Lower leg skin (tissue), 4 donors: Measurements from ENCODE around the gene CRYBG2. TPM values are rescaled to one million over a fixed set of nuclear protein-coding genes. Genes with fewer than 3 reads are reported as not detected.

ENCODE experiments used
- DNase-seq, 2 donors: peaks; one replicate each; pipeline ENCODE4 v3.0.0-alpha.2; 2019; ENCODE audit warnings: low spot score in 2 of 2
- H3K4me3 ChIP-seq: fragments of 200-600 bp; sonication (generic); 2 replicates; pipeline ENCODE4 v1.5.1; 2017; ENCODE audit warnings: mild to moderate bottlenecking, low read depth; ENCODE audit not compliant: poor library complexity, severe bottlenecking
- CTCF ChIP-seq, 3 donors: fragments of 450-650 bp; IDR thresholded peaks; one replicate each; pipeline ENCODE4 v1.5.1; 2016; ENCODE audit warnings: antibody characterized with exemption in 3 of 3, mild to moderate bottlenecking in 3 of 3, moderate library complexity in 2 of 3
- POLR2A ChIP-seq, 2 donors: fragments of 450-650 bp; IDR thresholded peaks; one replicate each; pipeline ENCODE4 v1.6.1; 2016 to 2017; ENCODE audit warnings: antibody characterized with exemption in 2 of 2, mild to moderate bottlenecking in 1 of 2, moderate library complexity in 1 of 2
- WGBS, 2 donors: methylation state at CpG; one replicate each; pipeline ENCODE4 v1.1.5; 2018; 5-methylcytosine and 5-hydroxymethylcytosine counted together
- intact Hi-C: fragments of 100-400 bp; cut with DNase I; formaldehyde crosslinking; loops from one replicate; pipeline ENCODE4 v1.15.0; 2023; ENCODE audit warnings: low total_unique reads
- total RNA-seq, 4 donors: library from RNA; depleted of rRNA; stranded (reverse); fragments of >200 nt; gene quantifications; one replicate each; pipeline ENCODE4 v1.1.0, GENCODE V29; 2016

CRYBG2 gene
- total RNA-seq, 4 donors from 2014 or later = 52.3 to 104 (median 56.9) TPM

- intact Hi-C loops = no loop called here
- TF ChIP-seq POLR2A (IDR thresholded peaks at IDR 0.05) = no peak
- TF ChIP-seq CTCF (IDR thresholded peaks at IDR 0.05) = no peak
- WGBS, 2 donors = 32 to 47% methylated on average over 6 of the region's 6 CpGs
Measured at GRCh38 chr1:26307363-26307781, 46.6 kb downstream of the CRYBG2 start.

GRCh38 chr1:26306290-26307229, 47.4 kb downstream of the CRYBG2 start, which contains the start of gene UBXN11:
TSS of gene UBXN11 (minus strand) at chr1:26306636. CDS start at chr1:26302883, 3,753 bp downstream.
- TF ChIP-seq CTCF (IDR thresholded peaks at IDR 0.05) = no peak
- TF ChIP-seq POLR2A (IDR thresholded peaks at IDR 0.05) = no peak
- WGBS, 2 donors = 2 to 3% methylated on average over 31 to 33 of the region's 51 CpGs
- intact Hi-C loops = no loop called here
- peak within 1 kb of the TSS; percentile 68 for H3K4me3 ChIP-seq
- peak; percentile 90 to 96 for DNase-seq

More at GRCh38 chr1:26307363-26307781, 46.6 kb downstream of the CRYBG2 start:
- H3K4me3 ChIP-seq = no peak overlapping the region
- no peak for DNase-seq

GRCh38 chr1:26305667-26306289, 48.2 kb downstream of the CRYBG2 start:
- intact Hi-C loops = no loop called here
- TF ChIP-seq POLR2A (IDR thresholded peaks at IDR 0.05) (no peak), CTCF (IDR thresholded peaks at IDR 0.05) (no peak)
- no peak for DNase-seq
- H3K4me3 ChIP-seq = peak overlapping the region; percentile 68
- 25 to 39% methylated on average over 8 of the region's 8 CpGs for WGBS, 2 donors

- WGBS, 2 donors = 63 to 71% methylated on average over 8 of the region's 8 CpGs
- intact Hi-C loops = no loop called here
- no peak overlapping the region for H3K4me3 ChIP-seq
- peak in 1 of 2 donors; percentile 84 for DNase-seq
- TF ChIP-seq CTCF (IDR thresholded peaks at IDR 0.05) (no peak), POLR2A (IDR thresholded peaks at IDR 0.05) (no peak)
Measured at GRCh38 chr1:26302733-26303405, 51.1 kb downstream of the CRYBG2 start.

GRCh38 chr1:26300578-26301275, 53.2 kb downstream of the CRYBG2 start:
- intact Hi-C loops = no loop called here
- no peak for DNase-seq
- no peak for TF ChIP-seq CTCF (IDR thresholded peaks at IDR 0.05)
- no peak for TF ChIP-seq POLR2A (IDR thresholded peaks at IDR 0.05)
- 84% methylated on average over 10 to 11 of the region's 11 CpGs for WGBS, 2 donors
- H3K4me3 ChIP-seq = no peak overlapping the region
